T-helper 2 cell treated with Interferon-gamma antibody and Interleukin-4, amounts not matched to agents 5 μg/mL and 100 μg/mL, for 36 hours (primary cell): ENCODE measurements around the gene MX1.

Experiments used
- DNase-seq: peaks from one replicate; pipeline ENCODE4 v3.0.0; 2021; ENCODE audit warnings: low spot score
- H3K27ac Mint-ChIP-seq: one replicate; pipeline ENCODE4 v1.8.0; 2021; ENCODE audit warnings: mild to moderate bottlenecking, mixed read lengths
- H3K27me3 Mint-ChIP-seq: one replicate; pipeline ENCODE4 v1.8.0; 2021; ENCODE audit warnings: low read depth, mixed read lengths
- H3K36me3 Mint-ChIP-seq: one replicate; pipeline ENCODE4 v1.8.0; 2021; ENCODE audit warnings: low read depth, mixed read lengths
- H3K4me1 Mint-ChIP-seq: one replicate; pipeline ENCODE4 v1.8.0; 2021; ENCODE audit warnings: low read depth, mixed read lengths
- H3K4me3 Mint-ChIP-seq: one replicate; pipeline ENCODE4 v1.8.0; 2022; ENCODE audit warnings: mild to moderate bottlenecking, moderate library complexity, mixed read lengths
- H3K9me3 Mint-ChIP-seq: one replicate; pipeline ENCODE4 v1.8.0; 2021; ENCODE audit warnings: mixed read lengths

The MX1 gene

GRCh38 chr21:41447356-41447755 lies 21.3 kb downstream of the MX1 start:
- DNase-seq: no peak
- Mint-ChIP-seq H3K27me3 (no peaks in the 10 kb centered on the region), H3K9me3 (no peaks in the 10 kb centered on the region), H3K36me3 (peaks cover 79% of the 10 kb centered on the region), H3K27ac (no peak overlapping the region), H3K4me1 (no peaks in the 10 kb centered on the region), H3K4me3 (no peak overlapping the region)

- peaks cover 71% of the 10 kb centered on the region for H3K36me3 Mint-ChIP-seq
- no peak for DNase-seq
- H3K27me3 Mint-ChIP-seq: no peaks in the 10 kb centered on the region
- H3K27ac Mint-ChIP-seq: no peak overlapping the region
- H3K4me1 Mint-ChIP-seq: no peaks in the 10 kb centered on the region
- H3K9me3 Mint-ChIP-seq: no peaks in the 10 kb centered on the region
- no peak overlapping the region for H3K4me3 Mint-ChIP-seq
Observed at GRCh38 chr21:41449613-41450012, 23.6 kb downstream of the MX1 start.

GRCh38 chr21:41451753-41452676 lies 26.0 kb downstream of the MX1 start:
- Mint-ChIP-seq H3K27ac (no peak overlapping the region), H3K9me3 (no peaks in the 10 kb centered on the region), H3K36me3 (peaks cover 59% of the 10 kb centered on the region), H3K27me3 (no peaks in the 10 kb centered on the region), H3K4me3 (no peak overlapping the region), H3K4me1 (no peaks in the 10 kb centered on the region)
- no peak for DNase-seq

- H3K4me1 Mint-ChIP-seq: no peaks in the 10 kb centered on the region
- peaks cover 59% of the 10 kb centered on the region for H3K36me3 Mint-ChIP-seq
- DNase-seq: no peak
- no peak overlapping the region for H3K4me3 Mint-ChIP-seq
- H3K27ac Mint-ChIP-seq: no peak overlapping the region
- H3K27me3 Mint-ChIP-seq: no peaks in the 10 kb centered on the region
- no peaks in the 10 kb centered on the region for H3K9me3 Mint-ChIP-seq
Observed at GRCh38 chr21:41453198-41453597, 27.2 kb downstream of the MX1 start.

- no peaks in the 10 kb centered on the region for H3K4me1 Mint-ChIP-seq
- peak overlapping the region; percentile 13 for H3K27ac Mint-ChIP-seq
- H3K36me3 Mint-ChIP-seq: peaks cover 58% of the 10 kb centered on the region
- no peaks in the 10 kb centered on the region for H3K27me3 Mint-ChIP-seq
- no peaks in the 10 kb centered on the region for H3K9me3 Mint-ChIP-seq
- no peak for DNase-seq
- H3K4me3 Mint-ChIP-seq: no peak overlapping the region
Observed at GRCh38 chr21:41453761-41454160, 27.7 kb downstream of the MX1 start.

GRCh38 chr21:41458121-41458520 lies 32.1 kb downstream of the MX1 start:
- Mint-ChIP-seq H3K9me3 (no peaks in the 10 kb centered on the region), H3K27ac (peak overlapping the region; percentile 10), H3K36me3 (peaks cover 42% of the 10 kb centered on the region), H3K4me3 (no peak overlapping the region), H3K27me3 (no peaks in the 10 kb centered on the region), H3K4me1 (no peaks in the 10 kb centered on the region)
- no peak for DNase-seq

- no peaks in the 10 kb centered on the region for H3K4me1 Mint-ChIP-seq
- peaks cover 39% of the 10 kb centered on the region for H3K36me3 Mint-ChIP-seq
- H3K4me3 Mint-ChIP-seq: no peak overlapping the region
- no peaks in the 10 kb centered on the region for H3K27me3 Mint-ChIP-seq
- no peak overlapping the region for H3K27ac Mint-ChIP-seq
- no peak for DNase-seq
- H3K9me3 Mint-ChIP-seq: peaks cover under 1% of the 10 kb centered on the region
Observed at GRCh38 chr21:41458559-41458958, 32.5 kb downstream of the MX1 start.

- Mint-ChIP-seq H3K36me3 (peaks cover 44% of the 10 kb centered on the region), H3K4me1 (no peaks in the 10 kb centered on the region), H3K9me3 (peaks cover 8% of the 10 kb centered on the region), H3K4me3 (no peak overlapping the region), H3K27me3 (no peaks in the 10 kb centered on the region), H3K27ac (peak overlapping the region; percentile 11)
- DNase-seq: no peak
Observed at GRCh38 chr21:41459884-41460534, 34.0 kb downstream of the MX1 start.

GRCh38 chr21:41460578-41461527 lies 34.8 kb downstream of the MX1 start:
- H3K4me1 Mint-ChIP-seq: no peaks in the 10 kb centered on the region
- peaks cover 8% of the 10 kb centered on the region for H3K9me3 Mint-ChIP-seq
- H3K36me3 Mint-ChIP-seq: peaks cover 39% of the 10 kb centered on the region
- no peaks in the 10 kb centered on the region for H3K27me3 Mint-ChIP-seq
- peak; percentile 18 for DNase-seq
- no peak overlapping the region for H3K4me3 Mint-ChIP-seq
- H3K27ac Mint-ChIP-seq: peak overlapping the region; percentile 11

GRCh38 chr21:41465176-41465781 lies 39.2 kb downstream of the MX1 start:
- Mint-ChIP-seq H3K9me3 (peaks cover 8% of the 10 kb centered on the region), H3K36me3 (peaks cover 13% of the 10 kb centered on the region), H3K4me1 (no peaks in the 10 kb centered on the region), H3K4me3 (no peak overlapping the region), H3K27me3 (peaks cover 3% of the 10 kb centered on the region), H3K27ac (no peak overlapping the region)
- DNase-seq: no peak

GRCh38 chr21:41466024-41466820 lies 40.2 kb downstream of the MX1 start:
- Mint-ChIP-seq H3K4me3 (no peak overlapping the region), H3K27ac (no peak overlapping the region), H3K27me3 (peaks cover 3% of the 10 kb centered on the region), H3K36me3 (peaks cover 8% of the 10 kb centered on the region), H3K9me3 (peaks cover 8% of the 10 kb centered on the region), H3K4me1 (no peaks in the 10 kb centered on the region)
- no peak for DNase-seq

GRCh38 chr21:41470054-41470453 lies 44.0 kb downstream of the MX1 start:
- DNase-seq: no peak
- no peak overlapping the region for H3K4me3 Mint-ChIP-seq
- H3K4me1 Mint-ChIP-seq: no peaks in the 10 kb centered on the region
- H3K36me3 Mint-ChIP-seq: no peaks in the 10 kb centered on the region
- H3K9me3 Mint-ChIP-seq: no peaks in the 10 kb centered on the region
- H3K27me3 Mint-ChIP-seq: peaks cover 3% of the 10 kb centered on the region
- no peak overlapping the region for H3K27ac Mint-ChIP-seq
